ENCODE data around the gene TNFRSF6B.
A peak's percentile ranks its signal among the peaks of the same experiment; 100 is the strongest.

Gene TNFRSF6B

DNA sequence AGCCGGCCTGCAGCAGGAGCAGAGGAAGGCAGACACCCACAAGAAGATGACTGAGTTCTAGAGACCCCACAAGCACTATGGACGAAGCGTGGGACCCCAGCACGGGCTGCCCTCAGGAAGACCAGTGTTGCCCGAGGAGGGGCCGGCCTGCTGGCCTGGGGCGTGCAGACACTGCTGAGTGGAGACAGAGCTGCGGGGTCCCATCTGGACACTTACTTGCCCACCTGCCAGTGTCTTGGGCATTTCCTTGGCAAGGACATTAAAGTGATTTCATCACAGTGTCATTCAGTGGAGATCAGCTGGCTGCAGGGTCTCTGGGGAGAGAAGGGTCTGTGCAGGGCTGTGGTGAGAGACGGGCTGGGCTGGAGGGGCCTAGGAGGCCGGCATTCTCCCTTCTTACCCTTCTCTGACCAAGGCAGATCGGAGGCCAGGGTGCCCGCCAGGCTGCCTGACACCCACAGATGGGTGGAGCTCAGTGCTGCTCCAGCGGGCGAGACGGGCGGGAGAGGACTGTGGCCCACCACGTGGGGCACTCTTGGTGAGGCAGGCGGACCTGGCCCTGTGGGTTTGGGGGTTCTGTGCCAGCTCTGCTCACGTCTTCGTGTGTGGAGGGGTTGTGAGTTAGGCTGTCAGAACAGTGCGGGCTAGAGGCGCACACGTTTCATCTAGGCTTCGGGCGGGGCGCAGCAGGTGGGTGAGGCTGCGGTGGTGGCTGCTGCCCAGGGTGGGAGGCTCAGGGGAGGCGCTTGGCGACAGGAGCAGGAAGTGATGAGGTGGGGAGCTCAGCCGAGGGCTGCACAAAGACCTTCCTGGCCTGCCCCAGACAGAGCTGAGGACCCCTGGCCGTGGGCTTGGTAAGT lies 39.6 kb downstream of the TNFRSF6B start, which contains the start of gene LIME1:
LIME1 (plus strand) TSS at position 806 of the 860 bp plus-strand sequence. CDS start 886 bp downstream, outside the sequence.
- Histone ChIP-seq H3K4me3 (ENCODE audit: severe bottlenecking) (no peak within 1 kb of the TSS), H3K9me3 (ENCODE audit: severe bottlenecking) (no peaks in the 10 kb centered on the region), H3K27me3 (ENCODE audit: insufficient read depth, poor library complexity, severe bottlenecking) (no peaks in the 10 kb centered on the region), H3K27ac (ENCODE audit: poor library complexity, severe bottlenecking) (no peak within 1 kb of the TSS), H3K36me3 (ENCODE audit: low read depth) (peaks cover 28% of the 10 kb centered on the region), H3K4me1 (ENCODE audit: insufficient read depth, poor library complexity, severe bottlenecking) (no peaks in the 10 kb centered on the region)
- TF ChIP-seq CTCF (IDR thresholded peaks at IDR 0.05; ENCODE audit: poor library complexity, severe bottlenecking), result no peak
- DNase-seq (ENCODE audit: low spot score), result peak; percentile 89
- ATAC-seq (ENCODE audit: low read depth), result no peak

GRCh38 chr20:63736893-63737694 lies 40.6 kb downstream of the TNFRSF6B start:
- no peaks in the 10 kb centered on the region for H3K9me3 ChIP-seq (ENCODE audit: severe bottlenecking)
- H3K27me3 ChIP-seq (ENCODE audit: insufficient read depth, poor library complexity, severe bottlenecking), result no peaks in the 10 kb centered on the region
- ATAC-seq (ENCODE audit: low read depth) (no peak), DNase-seq (ENCODE audit: low spot score) (peak; percentile 89)
- H3K4me3 ChIP-seq (ENCODE audit: severe bottlenecking), result no peak overlapping the region
- H3K27ac ChIP-seq (ENCODE audit: poor library complexity, severe bottlenecking), result no peak overlapping the region
- peaks cover 4% of the 10 kb centered on the region for H3K4me1 ChIP-seq (ENCODE audit: insufficient read depth, poor library complexity, severe bottlenecking)
- H3K36me3 ChIP-seq (ENCODE audit: low read depth), result peaks cover 39% of the 10 kb centered on the region
- TF ChIP-seq CTCF (IDR thresholded peaks at IDR 0.05; ENCODE audit: poor library complexity, severe bottlenecking), result no peak

- no peak for TF ChIP-seq CTCF (IDR thresholded peaks at IDR 0.05; ENCODE audit: poor library complexity, severe bottlenecking)
- H3K4me3 ChIP-seq (ENCODE audit: severe bottlenecking), result no peak overlapping the region
- no peaks in the 10 kb centered on the region for H3K27me3 ChIP-seq (ENCODE audit: insufficient read depth, poor library complexity, severe bottlenecking)
- DNase-seq (ENCODE audit: low spot score) (no peak), ATAC-seq (ENCODE audit: low read depth) (no peak)
- H3K27ac ChIP-seq (ENCODE audit: poor library complexity, severe bottlenecking), result no peak overlapping the region
- H3K9me3 ChIP-seq (ENCODE audit: severe bottlenecking), result no peaks in the 10 kb centered on the region
- H3K4me1 ChIP-seq (ENCODE audit: insufficient read depth, poor library complexity, severe bottlenecking), result peaks cover 4% of the 10 kb centered on the region
- H3K36me3 ChIP-seq (ENCODE audit: low read depth), result peaks cover 41% of the 10 kb centered on the region
Measured at GRCh38 chr20:63737695-63737944, 41.2 kb downstream of the TNFRSF6B start.

- ATAC-seq (ENCODE audit: low read depth) (no peak), DNase-seq (ENCODE audit: low spot score) (peak; percentile 89)
- peaks cover 4% of the 10 kb centered on the region for H3K4me1 ChIP-seq (ENCODE audit: insufficient read depth, poor library complexity, severe bottlenecking)
- H3K4me3 ChIP-seq (ENCODE audit: severe bottlenecking), result no peak overlapping the region
- no peaks in the 10 kb centered on the region for H3K9me3 ChIP-seq (ENCODE audit: severe bottlenecking)
- peaks cover 41% of the 10 kb centered on the region for H3K36me3 ChIP-seq (ENCODE audit: low read depth)
- TF ChIP-seq CTCF (IDR thresholded peaks at IDR 0.05; ENCODE audit: poor library complexity, severe bottlenecking), result no peak
- no peak overlapping the region for H3K27ac ChIP-seq (ENCODE audit: poor library complexity, severe bottlenecking)
- H3K27me3 ChIP-seq (ENCODE audit: insufficient read depth, poor library complexity, severe bottlenecking), result no peaks in the 10 kb centered on the region
Measured at GRCh38 chr20:63737945-63738686, 41.7 kb downstream of the TNFRSF6B start.
